ENCODE measurements around the gene HDAC1.

DNA sequence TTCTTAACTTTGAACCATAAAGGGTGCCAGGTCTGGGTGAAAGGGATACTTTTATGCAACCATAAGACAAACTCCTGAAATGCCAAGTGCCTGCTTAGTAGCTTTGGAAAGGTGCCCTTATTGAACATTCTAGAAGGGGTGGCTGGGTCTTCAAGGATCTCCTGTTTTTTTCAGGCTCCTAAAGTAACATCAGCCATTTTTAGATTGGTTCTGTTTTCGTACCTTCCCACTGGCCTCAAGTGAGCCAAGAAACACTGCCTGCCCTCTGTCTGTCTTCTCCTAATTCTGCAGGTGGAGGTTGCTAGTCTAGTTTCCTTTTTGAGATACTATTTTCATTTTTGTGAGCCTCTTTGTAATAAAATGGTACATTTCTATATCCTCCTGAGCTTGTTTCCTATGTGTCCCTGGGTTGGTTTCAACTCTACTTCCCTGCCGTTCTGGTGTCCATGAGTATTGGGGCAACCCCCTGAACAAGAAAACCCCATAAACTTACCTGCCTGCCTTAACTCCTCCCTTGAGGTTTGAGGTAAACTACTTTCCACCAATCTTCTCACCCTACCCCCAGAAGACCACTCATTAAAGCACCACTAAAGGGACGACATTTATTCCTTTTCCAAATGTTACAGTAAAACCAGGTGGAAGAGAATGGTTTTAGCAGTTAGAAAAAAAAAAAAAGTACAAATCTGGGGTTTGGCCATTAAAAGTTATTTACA lies 41.5 kb downstream of the HDAC1 start:
- TF ChIP-seq, protein P1, sequence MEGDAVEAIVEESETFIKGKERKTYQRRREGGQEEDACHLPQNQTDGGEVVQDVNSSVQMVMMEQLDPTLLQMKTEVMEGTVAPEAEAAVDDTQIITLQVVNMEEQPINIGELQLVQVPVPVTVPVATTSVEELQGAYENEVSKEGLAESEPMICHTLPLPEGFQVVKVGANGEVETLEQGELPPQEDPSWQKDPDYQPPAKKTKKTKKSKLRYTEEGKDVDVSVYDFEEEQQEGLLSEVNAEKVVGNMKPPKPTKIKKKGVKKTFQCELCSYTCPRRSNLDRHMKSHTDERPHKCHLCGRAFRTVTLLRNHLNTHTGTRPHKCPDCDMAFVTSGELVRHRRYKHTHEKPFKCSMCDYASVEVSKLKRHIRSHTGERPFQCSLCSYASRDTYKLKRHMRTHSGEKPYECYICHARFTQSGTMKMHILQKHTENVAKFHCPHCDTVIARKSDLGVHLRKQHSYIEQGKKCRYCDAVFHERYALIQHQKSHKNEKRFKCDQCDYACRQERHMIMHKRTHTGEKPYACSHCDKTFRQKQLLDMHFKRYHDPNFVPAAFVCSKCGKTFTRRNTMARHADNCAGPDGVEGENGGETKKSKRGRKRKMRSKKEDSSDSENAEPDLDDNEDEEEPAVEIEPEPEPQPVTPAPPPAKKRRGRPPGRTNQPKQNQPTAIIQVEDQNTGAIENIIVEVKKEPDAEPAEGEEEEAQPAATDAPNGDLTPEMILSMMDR (conservative IDR thresholded peaks at IDR 0.05 in 1 of 2, IDR thresholded peaks at IDR 0.05 in 1 of 2; ENCODE audit: low read depth in 1 of 2, low read length in 2 of 2): no peak
- no peak for TF ChIP-seq EZH2 (IDR thresholded peaks at IDR 0.05; ENCODE audit: low read length, missing control alignments)

Measured in fibroblast of lung (primary cell).